B cell (primary cell): ENCODE measurements around the gene PACRG.

ENCODE experiments used
- CTCF ChIP-seq: fragments of 200-600 bp; IDR thresholded peaks from one replicate; pipeline ENCODE4 v1.8.0; 2022; ENCODE audit warnings: antibody characterized with exemption, mild to moderate bottlenecking
- EZH2 ChIP-seq: IDR thresholded peaks from 2 replicates; pipeline ENCODE4 v1.6.1; 2012; ENCODE audit warnings: borderline replicate concordance, low read depth, mild to moderate bottlenecking, moderate library complexity, low read length; ENCODE audit not compliant: insufficient read depth, poor library complexity, severe bottlenecking

- TF ChIP-seq CTCF (no peak), EZH2 (no peak)
Observed at GRCh38 chr6:163332575-163332974, 604.8 kb downstream of the PACRG start.
